G401 (cell line): ENCODE data around the gene CCDC88B. TPM values are rescaled to one million over a fixed set of nuclear protein-coding genes. Genes with fewer than 3 reads are reported as not detected.

Experiments used
- DNase-seq: peaks from one replicate; pipeline ENCODE4 v3.0.0-alpha.2; 2015; ENCODE audit warnings: low spot score
- in situ Hi-C: cut with HindIII; loops from 2 replicates; pipeline ENCODE4 v1.10.0; 2016; ENCODE audit warnings: low sequenced_read_pairs, mixed read lengths
- total RNA-seq: library from RNA; depleted of rRNA; stranded (reverse); fragments of >200 nt; shearing (Covaris generic); gene quantifications from 2 replicates; pipeline ENCODE4 v1.2.3, GENCODE V29; 2014

CCDC88B gene
- total RNA-seq, 1 experiment from 2014 or later: 15.1 TPM

GRCh38 chr11:64340671-64341335 is 799 bp downstream of the CCDC88B start:
- no peak for DNase-seq
- in situ Hi-C loops: no loop called here

GRCh38 chr11:64341429-64341828 is 1.4 kb downstream of the CCDC88B start:
- in situ Hi-C loops: no loop called here
- DNase-seq: no peak

GRCh38 chr11:64341851-64342791 is 2.1 kb downstream of the CCDC88B start:
- DNase-seq: peak; percentile 90
- in situ Hi-C loops: no loop called here

GRCh38 chr11:64342869-64343745 is 3.1 kb downstream of the CCDC88B start:
- in situ Hi-C loops: no loop called here
- no peak for DNase-seq

GRCh38 chr11:64343767-64344559 is 4.0 kb downstream of the CCDC88B start:
- in situ Hi-C loops: no loop called here
- peak; percentile 52 for DNase-seq

- no peak for DNase-seq
- in situ Hi-C loops: no loop called here
Measured at GRCh38 chr11:64344787-64345186, 4.8 kb downstream of the CCDC88B start.

- in situ Hi-C loops: no loop called here
- DNase-seq: no peak
Measured at GRCh38 chr11:64347193-64347867, 7.3 kb downstream of the CCDC88B start.

GRCh38 chr11:64348383-64349024 is 8.5 kb downstream of the CCDC88B start:
- DNase-seq: peak; percentile 88
- in situ Hi-C loops: no loop called here

GRCh38 chr11:64349025-64349387 is 9.0 kb downstream of the CCDC88B start:
- no peak for DNase-seq
- in situ Hi-C loops: no loop called here

GRCh38 chr11:64349404-64349803 is 9.4 kb downstream of the CCDC88B start:
- DNase-seq: no peak
- in situ Hi-C loops: no loop called here

GRCh38 chr11:64351136-64351631 is 11.2 kb downstream of the CCDC88B start:
- no peak for DNase-seq
- in situ Hi-C loops: no loop called here

- DNase-seq: peak; percentile 75
Measured at GRCh38 chr11:64352099-64352994, 12.3 kb downstream of the CCDC88B start.

GRCh38 chr11:64352995-64353714 is 13.2 kb downstream of the CCDC88B start:
- in situ Hi-C loops: no loop called here
- DNase-seq: peak; percentile 54

More at GRCh38 chr11:64352099-64352994, 12.3 kb downstream of the CCDC88B start:
- in situ Hi-C loops: no loop called here

GRCh38 chr11:64353715-64354506 is 13.9 kb downstream of the CCDC88B start:
- DNase-seq: no peak

More at GRCh38 chr11:64353715-64354506, 13.9 kb downstream of the CCDC88B start:
- in situ Hi-C loops: no loop called here
